Measurements from ENCODE around the gene C1QL1. TPM values are rescaled to one million over a fixed set of nuclear protein-coding genes. Genes with fewer than 3 reads are reported as not detected.

Gene C1QL1
- total and polyA plus RNA-seq, 2 donors (not counting 3 experiments of a cell fraction or from before 2014, with no cell fraction given), result 0.35 to 0.72 TPM

- Histone ChIP-seq H3K27me3 (ENCODE audit: control insufficient read depth in 2 of 2, insufficient read depth in 2 of 2, low read length in 2 of 2) (no peaks in the 10 kb centered on the region), H3K9me1 (replicated peaks; ENCODE audit: control insufficient read depth, extremely low read depth, insufficient read depth, low read length) (no peaks in the 10 kb centered on the region), H2AFZ (ENCODE audit: low read depth, low read length) (no peak overlapping the region), H3K4me3 (replicated peaks in 1 of 3; ENCODE audit: insufficient read depth in 1 of 3, low read depth in 1 of 3, low read length in 3 of 3) (no peak overlapping the region), H4K20me1 (replicated peaks; ENCODE audit: control insufficient read depth, extremely low read depth, insufficient read depth, low read length) (no peaks in the 10 kb centered on the region), H3K4me1 (ENCODE audit: control insufficient read depth, extremely low read depth, insufficient read depth, low read length) (no peaks in the 10 kb centered on the region), H3K9ac (replicated peaks; ENCODE audit: extremely low read depth, insufficient read depth, low read length) (no peak overlapping the region), H3K27ac (ENCODE audit: insufficient read depth, low read depth, low read length) (no peak overlapping the region), H3K36me3 (ENCODE audit: control insufficient read depth in 2 of 2, extremely low read depth in 1 of 2, insufficient read depth in 2 of 2, low read length in 2 of 2) (no peaks in the 10 kb centered on the region), H3K79me2 (ENCODE audit: control insufficient read depth, insufficient read depth, low read length) (peaks cover 84% of the 10 kb centered on the region), H3K9me3 (replicated peaks; ENCODE audit: control insufficient read depth, insufficient read depth, low read length) (no peaks in the 10 kb centered on the region), H3K4me2 (ENCODE audit: insufficient read depth, low read length) (no peak overlapping the region)
- DNase-seq (ENCODE audit: low read depth, low spot score) (no peak), FAIRE-seq (no peak)
- intact Hi-C loops (cut with micrococcal nuclease) (no loop called here), dilution Hi-C loops (cut with MboI; ENCODE audit: extremely low pct_ligation_motif_present, low sequenced_read_pairs) (no loop called here)
- ChIA-PET CTCF (interaction anchor here (0.9 to 3.0 kb wide), 3 partner anchors 10 to 80 kb away, joined by 3 to 13 read pairs (median 5); no protein-coding TSS in a partner anchor), POLR2A (no interaction called here)
- TF ChIP-seq JUN (IDR thresholded peaks at IDR 0.05; ENCODE audit: borderline replicate concordance, insufficient read depth, insufficient read length, low read depth) (no peak), CTCF (IDR thresholded peaks at IDR 0.05; ENCODE audit: extremely low read depth in 1 of 2, insufficient read depth in 1 of 2, low read depth in 1 of 2, low read length in 2 of 2) (no peak), EZH2 (IDR thresholded peaks at IDR 0.05; ENCODE audit: borderline replicate concordance, low read depth, low read length, severe bottlenecking) (no peak), POLR2AphosphoS5 (IDR thresholded peaks at IDR 0.05; ENCODE audit: insufficient read depth, low read depth, low read length) (no peak), MAX (IDR thresholded peaks at IDR 0.05; ENCODE audit: insufficient read depth, insufficient read length) (no peak), MYC (IDR thresholded peaks at IDR 0.05; ENCODE audit: low read depth, low read length) (no peak), FOS (IDR thresholded peaks at IDR 0.05; ENCODE audit: borderline replicate concordance, insufficient read depth, low read length) (no peak), POLR2A (IDR thresholded peaks at IDR 0.05; ENCODE audit: low read depth, low read length) (no peak), GATA2 (IDR thresholded peaks at IDR 0.05; ENCODE audit: insufficient read depth, insufficient read length, low read depth, low read length) (no peak)
- BruUV-seq (replicated peaks), result no TSS peak
These were observed 27.8 kb downstream of the C1QL1 start for GRCh38 chr17:44940317-44940716.
